ENCODE measurements around the gene RNU1-2.
"Not testable (repeated sequence)": the region's sequence is repeated elsewhere in the genome, so short reads cannot be mapped to it uniquely, and the experiment has no call there.

Gene RNU1-2

GRCh38 chr1:16895598-16896315, at the start of gene RNU1-2:
Gene RNU1-2 (plus strand): TSS chr1:16895980.
- DNase-seq (ENCODE audit: low read depth): peak; percentile 96

DNA sequence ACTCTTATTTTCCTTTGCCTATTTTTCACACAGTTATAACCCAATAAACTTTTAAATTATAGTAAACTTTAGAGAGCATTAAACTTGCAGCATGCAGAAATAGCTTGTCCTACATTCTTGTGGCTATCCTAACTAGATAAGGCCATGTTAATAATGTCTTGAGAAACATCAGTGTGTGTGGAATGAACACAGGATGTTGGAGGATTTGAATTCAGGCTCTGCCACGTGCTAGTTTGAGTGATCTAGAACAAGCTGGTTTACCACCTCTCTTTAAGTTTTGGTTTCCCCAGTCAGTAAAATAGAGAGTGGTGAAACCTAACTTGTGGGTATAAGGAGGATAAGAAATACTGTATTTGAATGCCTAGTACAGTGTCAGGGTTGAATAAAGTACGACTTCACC, 39.6 kb upstream of the RNU1-2 start:
- DNase-seq (ENCODE audit: low read depth): not testable (repeated sequence)

- not testable (repeated sequence) for DNase-seq (ENCODE audit: low read depth)
Measured at GRCh38 chr1:16859167-16860041, 36.4 kb upstream of the RNU1-2 start.

DNA sequence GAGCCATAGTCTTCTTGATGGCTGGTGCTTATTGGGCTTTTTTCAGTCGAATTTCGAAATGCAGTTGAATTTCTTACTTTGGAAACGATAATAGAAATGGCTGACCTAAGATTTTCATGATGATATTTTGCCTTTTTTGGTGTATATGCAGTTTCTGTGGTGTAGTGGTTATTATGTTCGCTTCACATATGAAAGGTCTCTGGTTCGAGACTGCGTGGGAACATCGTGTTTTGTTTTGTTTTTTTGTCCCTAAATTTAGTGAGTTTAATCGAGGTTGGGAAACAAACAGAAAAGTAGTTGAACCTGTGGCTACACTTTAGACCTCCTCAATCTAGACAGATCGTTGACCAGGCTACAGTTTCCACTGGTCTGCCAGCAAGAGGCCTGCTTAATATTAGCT, 35.7 kb upstream of the RNU1-2 start:
- not testable (repeated sequence) for DNase-seq (ENCODE audit: low read depth)

GRCh38 chr1:16861832-16862245, 33.9 kb upstream of the RNU1-2 start:
- not testable (repeated sequence) for DNase-seq (ENCODE audit: low read depth)

- DNase-seq (ENCODE audit: low read depth): not testable (repeated sequence)
Measured at GRCh38 chr1:16862415-16862814, 33.4 kb upstream of the RNU1-2 start.

GRCh38 chr1:16863024-16863423, 32.8 kb upstream of the RNU1-2 start:
- DNase-seq (ENCODE audit: low read depth): not testable (repeated sequence)

DNA sequence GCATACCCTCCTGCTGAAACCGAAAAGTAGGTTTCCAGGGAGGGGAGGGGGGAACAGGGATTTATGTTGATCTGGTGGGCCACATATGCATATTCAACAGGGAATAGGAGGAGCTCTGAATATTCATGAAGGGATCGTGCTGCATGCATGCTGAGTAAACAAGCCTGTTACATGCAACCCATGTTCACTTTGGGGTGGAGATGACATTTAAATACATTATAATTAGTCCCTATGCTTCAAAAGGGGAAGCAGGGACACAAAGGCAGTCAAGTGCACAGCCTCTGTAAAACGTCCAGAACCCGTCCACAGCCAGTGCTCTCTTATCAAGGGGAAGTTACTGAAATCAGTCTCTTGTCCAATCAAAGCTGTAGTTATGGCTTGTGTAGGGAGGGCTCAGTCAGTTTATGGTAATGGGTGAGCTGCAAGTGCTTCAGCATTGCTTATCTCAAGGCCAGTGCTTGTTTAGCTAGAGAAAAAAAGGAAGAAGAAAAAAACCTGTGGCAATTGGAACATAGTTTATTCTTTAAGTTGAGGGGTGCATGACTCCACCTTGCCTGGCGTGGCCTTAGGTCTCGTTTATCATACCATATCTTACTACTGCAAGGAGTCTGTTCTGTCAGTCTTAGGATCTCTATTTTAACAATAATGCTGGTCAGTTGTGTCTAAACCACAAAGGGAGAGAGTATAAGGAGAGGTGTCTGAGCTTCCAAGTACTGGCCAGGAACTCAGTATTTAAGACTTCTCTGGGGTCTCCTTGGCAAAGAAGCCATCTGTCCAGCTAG, 28.7 kb upstream of the RNU1-2 start:
- not testable (repeated sequence) for DNase-seq (ENCODE audit: low read depth)

- DNase-seq (ENCODE audit: low read depth): not testable (repeated sequence)
Measured at GRCh38 chr1:16868787-16869186, 27.0 kb upstream of the RNU1-2 start.

DNA sequence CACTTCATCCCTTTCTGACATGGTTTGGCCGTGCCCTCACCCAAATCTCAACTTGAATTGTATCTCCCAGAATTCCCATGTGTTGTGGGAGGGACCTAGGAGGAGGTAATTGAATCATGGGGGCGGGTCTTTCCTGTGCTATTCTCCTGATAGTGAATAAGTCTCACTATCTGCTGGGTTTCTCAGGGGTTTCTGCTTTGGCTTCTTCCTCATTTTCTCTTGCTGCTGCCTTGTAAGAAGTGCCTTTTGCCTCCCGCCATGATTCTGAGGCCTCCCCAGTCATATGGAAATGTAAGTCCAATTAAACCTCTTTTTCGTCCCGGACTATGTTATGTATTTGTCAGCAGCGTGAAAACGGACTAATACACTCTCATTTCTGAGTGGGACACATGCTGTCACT, 25.8 kb upstream of the RNU1-2 start:
- DNase-seq (ENCODE audit: low read depth): not testable (repeated sequence)

DNA sequence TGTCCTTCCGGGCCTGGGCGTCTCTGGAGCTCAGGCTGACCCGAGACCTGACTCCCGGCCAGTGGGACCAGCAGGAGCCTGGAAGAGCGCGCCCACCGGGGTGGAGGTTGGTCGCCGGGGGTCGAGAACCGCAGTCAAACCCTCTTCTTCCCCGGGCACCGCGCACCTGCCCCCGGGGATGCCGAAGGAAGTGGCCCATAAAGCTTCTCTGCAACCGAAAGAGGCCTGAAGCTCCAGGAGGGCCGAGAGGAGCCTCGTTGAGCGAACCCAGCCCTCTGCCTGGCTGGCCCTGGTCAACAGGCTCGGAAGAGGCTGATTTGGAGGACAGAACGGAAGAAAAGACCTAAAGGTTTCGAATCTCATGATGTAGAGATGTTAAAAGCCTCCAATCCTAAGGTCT, 24.6 kb upstream of the RNU1-2 start:
- DNase-seq (ENCODE audit: low read depth): not testable (repeated sequence)

DNA sequence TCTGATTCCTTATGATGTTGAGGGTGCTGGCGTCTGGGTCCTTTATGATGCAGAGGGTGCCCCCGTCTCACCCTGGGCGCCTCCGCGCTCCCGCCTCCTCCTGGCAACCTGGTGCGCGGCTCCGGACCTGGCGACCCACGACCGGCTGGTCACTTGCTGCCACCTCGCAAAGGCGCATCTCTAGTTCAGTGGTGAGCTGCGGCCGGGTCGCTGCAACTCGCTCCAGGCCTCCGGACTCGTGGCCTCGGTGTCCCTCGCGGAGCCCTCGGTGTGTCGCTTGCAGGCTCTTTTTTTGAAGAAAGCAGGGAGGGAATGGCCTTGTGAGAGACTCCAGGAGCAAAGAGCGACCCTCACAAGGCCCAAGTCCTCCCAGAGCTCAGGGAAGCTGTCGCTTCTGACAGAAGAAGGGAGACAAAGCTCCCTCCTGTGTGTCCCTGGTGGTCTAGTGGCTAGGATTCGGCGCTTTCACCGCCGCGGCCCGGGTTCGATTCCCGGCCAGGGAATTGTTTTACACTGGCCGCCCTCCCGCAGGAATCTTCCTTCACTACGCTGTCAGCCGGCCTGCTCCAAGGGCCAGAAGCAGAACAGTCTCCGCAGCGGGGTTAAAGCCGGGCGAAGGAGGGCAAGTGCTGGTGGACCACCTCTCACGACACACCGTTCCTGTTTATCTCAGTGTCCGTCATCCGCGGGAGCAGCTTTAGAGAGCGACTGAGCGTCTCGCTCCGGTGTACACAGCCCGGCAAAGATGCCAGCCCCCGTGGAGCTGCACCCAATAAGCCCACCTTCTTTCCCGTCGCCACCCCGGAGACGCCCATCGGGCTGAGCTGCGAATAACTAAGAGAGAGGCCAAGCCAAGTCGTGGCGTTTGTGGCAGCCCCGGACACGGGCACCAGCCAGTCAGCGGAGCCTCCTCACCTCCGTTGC, 23.4 kb upstream of the RNU1-2 start:
- DNase-seq (ENCODE audit: low read depth): peak; percentile 52

DNA sequence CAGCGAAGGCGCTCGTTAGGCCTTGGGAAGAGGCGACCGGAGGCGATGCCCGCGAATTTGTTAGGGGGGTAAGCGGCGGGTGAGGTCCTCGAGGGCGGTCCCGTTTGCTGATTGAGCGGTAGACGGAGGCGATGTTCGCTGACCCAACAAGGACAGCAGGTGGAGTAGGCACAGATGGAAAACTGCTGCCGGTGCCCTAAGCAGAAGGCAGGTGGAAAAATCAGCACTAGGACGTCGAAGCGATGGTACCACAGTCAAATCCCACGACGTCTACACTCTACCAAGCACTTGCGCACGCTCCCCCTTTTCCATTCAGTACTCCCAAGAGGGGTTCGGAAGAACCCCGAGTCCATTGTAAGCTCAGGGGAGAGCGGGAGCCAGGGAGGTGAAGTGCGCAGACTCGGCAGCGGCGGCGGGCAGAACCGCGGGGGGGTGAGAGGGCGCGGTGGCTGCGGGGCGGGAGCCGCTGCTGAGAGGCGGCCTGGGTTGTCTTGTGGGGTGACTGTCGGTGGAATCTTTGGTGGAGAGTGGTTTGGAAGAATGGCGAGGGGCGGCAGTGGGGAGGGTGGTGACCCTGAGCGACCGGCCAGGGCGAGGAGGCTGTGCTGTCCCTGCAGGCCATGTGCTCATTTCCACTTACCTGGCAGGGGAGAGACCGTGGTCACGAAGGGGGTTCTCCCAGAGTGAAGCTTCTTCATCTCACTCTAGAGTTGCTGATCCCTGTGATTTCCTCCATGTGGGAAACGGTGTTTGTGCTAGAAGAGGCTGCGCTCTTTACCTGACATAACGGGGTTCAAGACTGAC, 22.5 kb upstream of the RNU1-2 start:
- not testable (repeated sequence) for DNase-seq (ENCODE audit: low read depth)

DNA sequence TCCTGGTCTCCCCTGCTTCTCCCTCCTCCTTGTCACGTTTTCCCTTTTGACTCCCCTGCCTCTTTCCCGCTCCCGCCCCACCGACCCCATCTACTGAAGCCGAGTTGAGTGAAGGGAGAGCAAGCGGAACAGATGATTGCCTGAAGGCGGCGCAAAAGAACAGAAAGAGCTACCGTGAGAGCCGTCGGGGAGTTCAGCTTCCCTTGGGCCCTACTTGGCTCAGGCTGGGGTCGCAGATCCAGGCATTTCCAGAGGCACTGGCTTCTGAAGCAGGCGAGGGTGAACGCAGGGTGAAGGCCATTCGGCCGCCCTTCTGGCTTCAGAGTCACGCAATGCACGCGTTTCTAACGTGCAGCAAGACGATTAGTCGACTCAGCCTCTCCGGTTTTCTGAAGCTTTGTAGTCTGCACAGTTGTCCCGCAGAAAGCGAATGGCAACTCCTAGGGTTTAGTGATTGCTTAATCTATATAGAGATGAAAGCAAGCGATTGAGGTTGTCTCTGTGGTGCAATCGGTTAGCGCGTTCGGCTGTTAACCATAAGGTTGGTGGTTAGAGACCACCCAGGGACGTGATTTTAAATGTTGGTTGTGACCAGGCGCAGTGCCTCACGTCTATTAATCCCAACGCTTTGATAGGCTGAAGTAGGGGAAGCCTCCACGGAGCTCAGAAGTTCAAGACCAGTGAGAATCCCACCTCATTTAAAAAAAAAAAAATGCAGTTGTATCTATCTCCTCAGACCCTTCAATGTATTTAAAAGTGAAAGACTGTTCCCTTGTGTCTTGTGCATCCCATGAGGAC, 20.6 kb upstream of the RNU1-2 start:
- not testable (repeated sequence) for DNase-seq (ENCODE audit: low read depth)

DNA sequence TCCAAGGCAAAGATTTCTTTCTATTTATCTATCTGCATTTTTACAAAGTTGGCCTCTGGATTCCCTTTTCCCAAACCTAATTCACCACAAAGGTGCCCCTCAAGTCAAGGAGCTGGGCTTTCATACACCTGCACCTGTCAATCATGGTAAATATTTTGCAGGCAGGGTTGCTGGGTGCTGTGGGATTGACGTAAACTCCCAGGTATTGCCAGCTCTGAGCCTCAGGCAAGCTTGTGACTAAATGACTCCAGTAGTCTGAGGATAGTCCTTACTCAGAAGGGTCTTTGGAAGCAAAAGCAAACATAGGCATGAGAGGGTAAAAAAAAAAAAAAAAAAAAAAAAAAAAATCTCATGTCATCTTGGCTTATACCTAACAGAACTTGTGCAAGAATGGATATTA, 14.0 kb upstream of the RNU1-2 start:
- DNase-seq (ENCODE audit: low read depth): not testable (repeated sequence)

- DNase-seq (ENCODE audit: low read depth): no peak
Measured at GRCh38 chr1:16882986-16883385, 12.8 kb upstream of the RNU1-2 start.

GRCh38 chr1:16884487-16884886, 11.3 kb upstream of the RNU1-2 start:
- not testable (repeated sequence) for DNase-seq (ENCODE audit: low read depth)

GRCh38 chr1:16886860-16887605, 8.7 kb upstream of the RNU1-2 start:
- DNase-seq (ENCODE audit: low read depth): no peak

Data from non-pigmented ciliary epithelial cell (primary cell).